ENCODE measurements around the gene SAMD3.
"Not testable (repeated sequence)": the region's sequence is repeated elsewhere in the genome, so short reads cannot be mapped to it uniquely, and the experiment has no call there.

Gene SAMD3

DNA sequence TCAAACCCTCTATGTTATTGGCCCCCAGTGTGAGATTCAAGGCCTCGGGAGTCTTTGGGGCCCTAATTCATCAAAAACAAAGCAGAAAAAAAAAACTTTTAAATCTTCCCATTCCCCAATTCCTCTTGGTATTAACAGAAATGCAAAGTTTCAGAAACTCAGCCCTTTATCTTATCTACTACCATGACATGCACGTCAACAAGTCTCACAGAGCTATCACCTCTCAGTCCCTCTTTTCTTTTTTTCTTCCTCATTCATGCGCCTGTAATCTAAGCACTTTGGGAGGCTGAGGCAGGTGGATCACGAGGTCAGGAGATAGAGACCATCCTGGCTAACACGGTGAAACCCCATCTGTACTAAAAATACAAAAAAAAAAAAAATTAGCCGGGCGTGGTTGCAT is 22.7 kb downstream of the SAMD3 start:
- Histone ChIP-seq H2AFZ (ENCODE audit: low read depth, low read length, severe bottlenecking) (no peak overlapping the region), H3F3A (ENCODE audit: insufficient read depth) (no peaks in the 10 kb centered on the region), H3K36me3 (ENCODE audit: low read length) (no peaks in the 10 kb centered on the region), H3K79me2 (ENCODE audit: insufficient read depth, low read length) (no peaks in the 10 kb centered on the region), H3K27me3 (ENCODE audit: low read length) (no peaks in the 10 kb centered on the region), H3K9me3 (ENCODE audit: insufficient read depth, low read length) (no peaks in the 10 kb centered on the region), H3K4me2 (ENCODE audit: low read depth, low read length, poor library complexity, severe bottlenecking) (no peak overlapping the region), H3K9ac (ENCODE audit: low read length) (no peak overlapping the region), H4K20me1 (ENCODE audit: low read depth, low read length) (no peaks in the 10 kb centered on the region), H3K4me3 (ENCODE audit: insufficient read depth, low read length, poor library complexity, severe bottlenecking) (no peak overlapping the region), H3K9me2 (replicated peaks; ENCODE audit: insufficient read depth, low read length) (no peaks in the 10 kb centered on the region), H3K27ac (ENCODE audit: low read depth, low read length) (no peak overlapping the region)
- TF ChIP-seq, protein P1, sequence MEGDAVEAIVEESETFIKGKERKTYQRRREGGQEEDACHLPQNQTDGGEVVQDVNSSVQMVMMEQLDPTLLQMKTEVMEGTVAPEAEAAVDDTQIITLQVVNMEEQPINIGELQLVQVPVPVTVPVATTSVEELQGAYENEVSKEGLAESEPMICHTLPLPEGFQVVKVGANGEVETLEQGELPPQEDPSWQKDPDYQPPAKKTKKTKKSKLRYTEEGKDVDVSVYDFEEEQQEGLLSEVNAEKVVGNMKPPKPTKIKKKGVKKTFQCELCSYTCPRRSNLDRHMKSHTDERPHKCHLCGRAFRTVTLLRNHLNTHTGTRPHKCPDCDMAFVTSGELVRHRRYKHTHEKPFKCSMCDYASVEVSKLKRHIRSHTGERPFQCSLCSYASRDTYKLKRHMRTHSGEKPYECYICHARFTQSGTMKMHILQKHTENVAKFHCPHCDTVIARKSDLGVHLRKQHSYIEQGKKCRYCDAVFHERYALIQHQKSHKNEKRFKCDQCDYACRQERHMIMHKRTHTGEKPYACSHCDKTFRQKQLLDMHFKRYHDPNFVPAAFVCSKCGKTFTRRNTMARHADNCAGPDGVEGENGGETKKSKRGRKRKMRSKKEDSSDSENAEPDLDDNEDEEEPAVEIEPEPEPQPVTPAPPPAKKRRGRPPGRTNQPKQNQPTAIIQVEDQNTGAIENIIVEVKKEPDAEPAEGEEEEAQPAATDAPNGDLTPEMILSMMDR (IDR thresholded peaks at IDR 0.05; ENCODE audit: insufficient read depth, low read length, poor library complexity, severe bottlenecking), result no peak
- no peak for TF ChIP-seq EZH2phosphoT487 (conservative IDR thresholded peaks at IDR 0.05; ENCODE audit: low read length)

DNA sequence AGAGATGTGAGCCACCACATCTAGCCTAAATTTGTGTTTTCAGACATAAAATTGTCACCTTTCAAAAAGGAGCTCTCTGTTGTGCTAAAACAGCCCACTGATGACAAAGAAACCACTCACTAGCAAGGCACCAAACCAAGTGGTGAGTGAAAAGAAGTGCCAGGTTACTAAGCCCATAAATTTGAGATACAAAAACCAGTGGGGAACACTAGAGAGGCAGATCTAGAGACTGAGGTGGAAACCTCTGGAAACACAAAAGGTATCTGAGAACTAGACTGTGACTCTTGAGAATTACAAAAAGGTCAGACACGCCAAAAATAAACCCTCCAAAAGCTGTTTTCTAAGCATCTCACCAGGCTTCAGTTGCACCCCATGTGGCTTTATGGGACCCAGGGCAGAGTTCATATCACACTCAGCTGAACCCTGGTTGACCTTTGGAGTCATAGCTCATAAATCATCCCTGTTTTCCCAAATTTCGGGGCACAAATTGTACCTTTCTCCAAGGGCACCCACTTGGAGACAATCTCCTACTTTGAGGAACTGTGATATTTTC is 24.2 kb downstream of the SAMD3 start:
- H3K36me3 ChIP-seq (ENCODE audit: low read length), result no peaks in the 10 kb centered on the region
- no peaks in the 10 kb centered on the region for H3K9me2 ChIP-seq (replicated peaks; ENCODE audit: insufficient read depth, low read length)
- no peaks in the 10 kb centered on the region for H3F3A ChIP-seq (ENCODE audit: insufficient read depth)
- H3K27me3 ChIP-seq (ENCODE audit: low read length), result no peaks in the 10 kb centered on the region
- no peak overlapping the region for H3K27ac ChIP-seq (ENCODE audit: low read depth, low read length)
- no peak overlapping the region for H3K4me2 ChIP-seq (ENCODE audit: low read depth, low read length, poor library complexity, severe bottlenecking)
- no peaks in the 10 kb centered on the region for H3K79me2 ChIP-seq (ENCODE audit: insufficient read depth, low read length)
- H4K20me1 ChIP-seq (ENCODE audit: low read depth, low read length), result no peaks in the 10 kb centered on the region
- no peak overlapping the region for H3K4me3 ChIP-seq (ENCODE audit: insufficient read depth, low read length, poor library complexity, severe bottlenecking)
- H2AFZ ChIP-seq (ENCODE audit: low read depth, low read length, severe bottlenecking), result no peak overlapping the region
- TF ChIP-seq EZH2phosphoT487 (conservative IDR thresholded peaks at IDR 0.05; ENCODE audit: low read length), result no peak
- TF ChIP-seq, protein P1 (IDR thresholded peaks at IDR 0.05; ENCODE audit: insufficient read depth, low read length, poor library complexity, severe bottlenecking), result no peak
- H3K9ac ChIP-seq (ENCODE audit: low read length), result no peak overlapping the region
- no peaks in the 10 kb centered on the region for H3K9me3 ChIP-seq (ENCODE audit: insufficient read depth, low read length)

DNA sequence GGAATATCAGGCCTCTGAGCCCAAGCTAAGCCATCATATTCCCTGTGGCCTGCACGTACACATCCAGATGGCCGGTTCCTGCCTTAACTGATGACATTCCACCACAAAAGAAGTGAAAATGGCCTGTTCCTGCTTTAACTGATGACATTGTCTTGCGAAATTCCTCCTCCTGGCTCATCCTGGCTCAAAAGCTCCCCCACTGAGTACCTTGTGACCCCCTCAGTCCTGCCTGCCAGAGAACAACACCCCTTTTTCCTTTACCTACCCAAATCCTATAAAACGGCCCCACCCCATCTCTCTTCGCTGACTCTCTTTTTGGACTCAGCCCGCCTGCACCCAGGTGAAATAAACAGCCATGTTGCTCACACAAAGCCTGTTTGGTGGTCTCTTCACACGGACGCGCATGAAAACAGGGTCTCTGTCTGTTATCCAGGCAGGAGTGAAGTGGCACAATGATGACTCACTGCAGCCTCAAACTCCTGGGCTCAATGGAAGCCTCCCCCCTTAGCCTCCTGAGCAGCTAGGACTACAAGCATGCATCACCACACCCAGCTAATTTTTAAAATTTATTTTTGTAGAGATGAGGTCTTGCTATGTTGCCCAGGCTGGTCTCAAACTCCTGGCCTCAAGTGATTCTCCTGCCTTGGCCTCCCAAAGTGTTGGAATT is 24.8 kb downstream of the SAMD3 start:
- H3K36me3 ChIP-seq (ENCODE audit: low read length); H3K4me2 ChIP-seq (ENCODE audit: low read depth, low read length, poor library complexity, severe bottlenecking); H3K27ac ChIP-seq (ENCODE audit: low read depth, low read length); H3F3A ChIP-seq (ENCODE audit: insufficient read depth); H3K27me3 ChIP-seq (ENCODE audit: low read length); H3K9me2 ChIP-seq (replicated peaks; ENCODE audit: insufficient read depth, low read length); H3K9me3 ChIP-seq (ENCODE audit: insufficient read depth, low read length); H3K4me3 ChIP-seq (ENCODE audit: insufficient read depth, low read length, poor library complexity, severe bottlenecking); H3K9ac ChIP-seq (ENCODE audit: low read length); H3K79me2 ChIP-seq (ENCODE audit: insufficient read depth, low read length); H4K20me1 ChIP-seq (ENCODE audit: low read depth, low read length); H2AFZ ChIP-seq (ENCODE audit: low read depth, low read length, severe bottlenecking): not testable (repeated sequence)

DNA sequence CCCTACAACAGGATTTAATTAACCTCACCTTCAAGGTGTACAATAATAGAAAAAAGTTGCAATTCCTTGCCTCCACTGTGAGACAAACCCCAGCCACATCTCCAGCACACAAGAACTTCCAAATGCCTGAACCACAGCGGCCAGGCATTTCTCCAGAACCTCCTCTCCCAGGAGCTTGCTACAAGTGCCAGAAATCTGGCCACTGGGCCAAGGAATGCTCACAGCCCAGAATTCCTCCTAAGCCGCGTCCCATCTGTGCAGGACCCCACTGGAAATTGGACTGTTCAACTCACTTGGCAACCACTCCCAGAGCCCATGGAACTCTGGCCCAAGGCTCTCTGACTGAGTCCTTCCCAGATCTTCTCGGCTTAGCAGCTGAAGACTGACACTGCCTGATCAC is 28.3 kb downstream of the SAMD3 start:
- H3K9me2 ChIP-seq (replicated peaks; ENCODE audit: insufficient read depth, low read length); H2AFZ ChIP-seq (ENCODE audit: low read depth, low read length, severe bottlenecking); H3K4me2 ChIP-seq (ENCODE audit: low read depth, low read length, poor library complexity, severe bottlenecking); H3K9ac ChIP-seq (ENCODE audit: low read length); H3K79me2 ChIP-seq (ENCODE audit: insufficient read depth, low read length); H3K27me3 ChIP-seq (ENCODE audit: low read length); H3K4me3 ChIP-seq (ENCODE audit: insufficient read depth, low read length, poor library complexity, severe bottlenecking); H3K27ac ChIP-seq (ENCODE audit: low read depth, low read length); H3K36me3 ChIP-seq (ENCODE audit: low read length); H3F3A ChIP-seq (ENCODE audit: insufficient read depth); H4K20me1 ChIP-seq (ENCODE audit: low read depth, low read length); H3K9me3 ChIP-seq (ENCODE audit: insufficient read depth, low read length): not testable (repeated sequence)

Data from SU-DHL-6 (cell line).